NT2/D1 (cell line): ENCODE data around the gene CFAP97D1.

Experiments used
- DNase-seq: peaks from one replicate; pipeline ENCODE4 v3.0.0-alpha.2; 2011; ENCODE audit warnings: low read depth, low spot score
- H3K27me3 ChIP-seq: 2 replicates; pipeline ENCODE4 v1.6.0; 2011; ENCODE audit warnings: mild to moderate bottlenecking; ENCODE audit not compliant: insufficient read length, insufficient read depth
- H3K36me3 ChIP-seq: 2 replicates; pipeline ENCODE4 v1.6.1; 2011; ENCODE audit warnings: mild to moderate bottlenecking, low read length, mixed read lengths; ENCODE audit not compliant: insufficient read depth, insufficient read length
- H3K4me1 ChIP-seq: 2 replicates; pipeline ENCODE4 v1.5.1; 2011; ENCODE audit not compliant: insufficient read depth, insufficient read length
- H3K4me3 ChIP-seq: 2 replicates; pipeline ENCODE4 v1.5.1; 2011; ENCODE audit warnings: low read depth; ENCODE audit not compliant: insufficient read length
- H3K9ac ChIP-seq: 2 replicates; pipeline ENCODE4 v1.6.0; 2011; ENCODE audit warnings: low read depth; ENCODE audit not compliant: insufficient read length
- H3K9me3 ChIP-seq: 2 replicates; pipeline ENCODE4 v1.5.1; 2011; ENCODE audit warnings: mild to moderate bottlenecking, low read length; ENCODE audit not compliant: insufficient read depth
- SUZ12 ChIP-seq: IDR thresholded peaks from 2 replicates; pipeline ENCODE4 v1.6.1; 2011; ENCODE audit not compliant: insufficient read length, insufficient read depth; ENCODE audit errors: extremely low read depth
- YY1 ChIP-seq: IDR thresholded peaks from 2 replicates; pipeline ENCODE4 v1.6.1; 2011; ENCODE audit not compliant: insufficient read length, insufficient read depth
- ZNF274 ChIP-seq: IDR thresholded peaks from 2 replicates; pipeline ENCODE4 v1.6.1; 2011; ENCODE audit warnings: mild to moderate bottlenecking, low read depth, low read length

CFAP97D1 gene

GRCh38 chr17:43741636-43742035, 38.6 kb upstream of the CFAP97D1 start:
- TF ChIP-seq ZNF274 (no peak), YY1 (no peak), SUZ12 (no peak)
- H3K4me3 ChIP-seq: no peak overlapping the region
- H3K36me3 ChIP-seq: no peaks in the 10 kb centered on the region
- H3K9ac ChIP-seq: no peak overlapping the region
- no peak for DNase-seq
- H3K9me3 ChIP-seq: 0 out of 2 replicates have a peak, but pooled peaks cover 5% of the 10 kb centered on the region
- H3K27me3 ChIP-seq: no peaks in the 10 kb centered on the region
- peaks cover 5% of the 10 kb centered on the region for H3K4me1 ChIP-seq

- Histone ChIP-seq H3K9ac (no peak overlapping the region), H3K27me3 (no peaks in the 10 kb centered on the region), H3K4me1 (peaks cover 9% of the 10 kb centered on the region), H3K9me3 (0 out of 2 replicates have a peak, but pooled peaks cover 5% of the 10 kb centered on the region), H3K4me3 (no peak overlapping the region), H3K36me3 (no peaks in the 10 kb centered on the region)
- TF ChIP-seq ZNF274: no peak
- TF ChIP-seq SUZ12: no peak
- no peak for TF ChIP-seq YY1
- no peak for DNase-seq
These were observed 34.7 kb upstream of the CFAP97D1 start for GRCh38 chr17:43745541-43745940.

GRCh38 chr17:43750153-43750552, 30.1 kb upstream of the CFAP97D1 start:
- TF ChIP-seq SUZ12 (no peak), ZNF274 (no peak), YY1 (no peak)
- Histone ChIP-seq H3K4me1 (peaks cover 4% of the 10 kb centered on the region), H3K27me3 (peaks cover 9% of the 10 kb centered on the region), H3K4me3 (no peak overlapping the region), H3K9me3 (no peaks in the 10 kb centered on the region), H3K9ac (no peak overlapping the region), H3K36me3 (no peaks in the 10 kb centered on the region)
- DNase-seq: no peak

DNA sequence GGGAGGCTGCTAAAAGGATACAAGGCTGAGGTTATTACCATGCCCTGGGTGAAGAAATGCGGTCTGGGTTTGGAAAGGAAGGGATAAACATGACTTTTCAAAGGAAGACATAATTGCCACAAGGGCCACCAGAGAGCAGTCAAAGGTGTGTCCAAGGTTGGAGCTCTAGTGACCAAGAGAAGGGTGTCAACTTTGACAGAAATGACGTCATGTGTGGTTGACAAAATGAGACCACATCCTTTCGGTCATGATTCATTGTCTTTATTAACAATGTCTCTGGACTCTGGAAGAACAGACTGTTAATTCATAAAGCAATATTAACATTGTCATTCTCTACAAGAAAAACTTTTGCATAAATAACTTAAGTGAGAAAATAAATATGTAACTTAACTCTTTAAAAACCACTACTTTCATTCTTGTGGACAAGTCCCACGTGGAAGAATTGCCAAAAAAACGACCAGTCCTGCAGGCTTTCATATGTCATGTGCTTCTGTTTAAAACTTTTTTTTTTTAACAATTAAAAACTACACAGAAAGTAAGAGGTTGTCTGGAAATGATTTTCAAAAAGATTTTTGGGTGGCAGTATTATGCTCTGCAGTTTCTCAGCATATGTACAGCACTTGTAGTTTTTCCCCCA, 26.6 kb upstream of the CFAP97D1 start:
- H3K36me3 ChIP-seq: no peaks in the 10 kb centered on the region
- TF ChIP-seq SUZ12: no peak
- TF ChIP-seq YY1: no peak
- TF ChIP-seq ZNF274: no peak

GRCh38 chr17:43754947-43755346, 25.3 kb upstream of the CFAP97D1 start:
- no peak overlapping the region for H3K4me3 ChIP-seq
- H3K9me3 ChIP-seq: no peaks in the 10 kb centered on the region
- no peak for DNase-seq
- H3K4me1 ChIP-seq: peaks cover 15% of the 10 kb centered on the region
- no peaks in the 10 kb centered on the region for H3K36me3 ChIP-seq
- H3K9ac ChIP-seq: no peak overlapping the region
- TF ChIP-seq ZNF274: no peak
- TF ChIP-seq YY1: no peak
- TF ChIP-seq SUZ12: no peak
- H3K27me3 ChIP-seq: peaks cover 15% of the 10 kb centered on the region

More for the DNA sequence above, 26.6 kb upstream of the CFAP97D1 start:
- DNase-seq: no peak
- H3K9me3 ChIP-seq: no peaks in the 10 kb centered on the region
- peaks cover 15% of the 10 kb centered on the region for H3K27me3 ChIP-seq
- H3K9ac ChIP-seq: no peak overlapping the region
- no peak overlapping the region for H3K4me3 ChIP-seq
- peaks cover 13% of the 10 kb centered on the region for H3K4me1 ChIP-seq

DNA sequence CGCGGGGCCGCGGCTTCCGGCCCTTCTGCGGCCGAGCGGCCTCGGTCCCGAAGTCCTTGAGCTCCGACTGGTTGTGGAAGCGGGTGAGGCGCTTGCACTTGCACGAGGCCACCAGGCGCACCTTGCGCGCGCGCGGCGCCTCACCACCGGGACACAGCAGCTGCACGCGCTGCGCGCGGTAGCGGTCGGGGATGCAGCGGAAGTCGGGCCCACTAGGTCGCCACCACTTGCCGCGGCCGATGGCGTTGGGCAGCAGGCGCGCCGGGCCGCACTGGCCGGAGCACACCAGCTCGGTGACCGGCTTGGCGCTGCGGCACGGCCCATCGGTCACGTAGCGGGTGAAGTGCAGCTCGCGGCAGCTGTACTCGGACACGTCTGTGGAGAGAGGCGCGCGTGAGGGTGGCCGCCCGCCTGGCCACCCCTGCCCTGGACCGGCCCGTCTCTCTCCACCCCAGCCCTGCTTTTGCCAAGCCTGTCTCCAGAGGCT, 24.8 kb upstream of the CFAP97D1 start:
- peak overlapping the region; percentile 13 for H3K4me3 ChIP-seq
- no peak for DNase-seq
- H3K27me3 ChIP-seq: peaks cover 15% of the 10 kb centered on the region
- no peaks in the 10 kb centered on the region for H3K36me3 ChIP-seq
- H3K4me1 ChIP-seq: peaks cover 13% of the 10 kb centered on the region
- TF ChIP-seq SUZ12 (no peak), ZNF274 (no peak), YY1 (no peak)
- H3K9ac ChIP-seq: no peak overlapping the region
- H3K9me3 ChIP-seq: no peaks in the 10 kb centered on the region

DNA sequence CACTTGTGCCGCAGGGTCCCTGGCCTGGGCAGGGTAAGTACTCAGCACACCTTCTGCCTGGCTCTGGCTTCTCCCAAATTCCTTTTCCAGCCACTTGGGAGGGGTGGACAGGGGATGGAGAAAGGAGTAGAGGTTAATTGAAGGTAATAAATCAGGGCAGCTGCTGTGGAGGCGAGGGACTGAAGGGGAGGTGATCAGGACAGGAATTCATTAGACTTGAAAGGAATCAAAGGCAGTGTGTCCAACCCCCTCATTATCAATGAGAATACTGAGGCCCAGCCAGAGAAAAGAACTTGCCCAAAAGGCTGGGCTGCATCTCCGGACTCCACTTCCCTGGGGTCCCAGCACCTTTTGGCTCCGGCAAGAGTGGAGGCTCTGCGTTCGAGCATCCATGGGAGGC, 24.0 kb upstream of the CFAP97D1 start:
- H3K9ac ChIP-seq: no peak overlapping the region
- H3K4me3 ChIP-seq: no peak overlapping the region
- peaks cover 15% of the 10 kb centered on the region for H3K27me3 ChIP-seq
- TF ChIP-seq ZNF274 (no peak), YY1 (no peak), SUZ12 (no peak)
- no peaks in the 10 kb centered on the region for H3K36me3 ChIP-seq
- no peaks in the 10 kb centered on the region for H3K9me3 ChIP-seq
- no peak for DNase-seq
- H3K4me1 ChIP-seq: peaks cover 13% of the 10 kb centered on the region

DNA sequence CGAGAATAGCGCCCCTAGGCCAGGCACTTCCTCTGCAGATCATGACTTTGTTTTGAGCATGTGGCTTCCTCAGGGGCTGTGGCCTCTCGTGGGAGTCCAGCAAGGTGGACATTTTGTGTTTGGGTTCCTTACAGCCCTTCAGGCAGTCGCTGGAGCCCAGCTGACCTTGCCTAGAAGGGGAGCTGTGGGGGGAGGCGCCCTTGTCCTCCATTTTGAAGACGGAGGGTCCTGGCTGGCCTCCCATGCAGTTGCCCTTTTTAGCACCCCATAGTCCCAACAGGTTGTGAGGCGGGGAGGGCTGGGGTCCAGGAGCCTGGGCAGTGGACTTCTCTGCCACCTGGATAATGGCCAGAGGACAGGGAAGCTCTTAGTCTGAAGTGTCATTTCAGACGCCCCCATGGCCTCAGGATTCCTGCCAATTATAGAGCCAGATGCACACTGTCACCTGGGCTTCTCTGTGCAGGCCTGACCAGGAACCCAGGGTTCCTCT, 23.0 kb upstream of the CFAP97D1 start:
- H3K4me1 ChIP-seq: peaks cover 13% of the 10 kb centered on the region
- H3K27me3 ChIP-seq: peaks cover 15% of the 10 kb centered on the region
- H3K9ac ChIP-seq: peak overlapping the region; percentile 37
- H3K9me3 ChIP-seq: no peaks in the 10 kb centered on the region
- H3K36me3 ChIP-seq: no peaks in the 10 kb centered on the region
- DNase-seq: no peak
- TF ChIP-seq YY1 (no peak), ZNF274 (no peak), SUZ12 (no peak)
- H3K4me3 ChIP-seq: no peak overlapping the region
